Embryonic facial prominence (tissue), 1 donor: Measurements from ENCODE around the gene ADAMTS17.
"Not testable (repeated sequence)": the region's sequence is repeated elsewhere in the genome, so short reads cannot be mapped to it uniquely, and the experiment has no call there.

Experiments
- DNase-seq: peaks from one replicate; pipeline ENCODE4 v3.0.0-alpha.2; 2016; ENCODE audit errors: extremely low spot score

Gene ADAMTS17

DNA sequence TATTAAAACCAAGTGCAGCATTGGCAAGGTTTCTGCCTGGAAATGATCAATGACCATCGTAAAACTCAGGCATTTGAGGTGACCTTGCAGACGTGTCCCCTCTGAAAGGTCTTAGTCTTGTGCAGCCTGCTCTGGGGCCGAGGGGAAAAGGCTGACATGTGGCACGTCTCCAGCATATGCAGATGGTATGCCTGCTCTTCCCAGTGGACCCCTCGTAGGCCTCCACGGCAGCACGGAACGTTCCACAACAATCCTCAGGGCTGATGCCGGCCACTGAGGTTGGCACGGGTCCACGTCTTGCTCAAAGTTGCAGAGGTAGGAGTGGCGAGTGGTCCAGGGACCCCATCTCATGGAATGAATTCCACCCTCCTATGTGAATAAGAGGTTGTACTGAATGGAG is 361.0 kb downstream of the ADAMTS17 start:
- DNase-seq, result no peak

DNA sequence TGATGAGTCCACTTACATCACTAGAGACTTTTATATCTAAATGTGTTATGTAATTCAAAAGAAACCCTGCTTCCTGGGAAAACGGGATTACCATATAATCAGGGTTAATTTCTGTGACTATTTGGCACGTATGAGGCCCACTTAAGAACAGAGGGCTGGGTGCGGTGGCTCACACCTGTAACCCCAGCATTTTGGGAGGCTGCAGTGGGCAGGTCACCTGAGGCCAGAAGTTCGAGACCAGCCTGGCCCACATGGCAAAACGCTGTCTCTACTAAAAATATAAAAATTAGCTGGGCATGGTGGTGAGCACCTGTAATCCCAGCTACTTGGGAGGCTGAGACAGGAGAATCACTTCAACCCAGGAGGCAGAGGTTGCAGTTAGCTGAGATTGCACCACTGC is 361.9 kb downstream of the ADAMTS17 start:
- DNase-seq, result not testable (repeated sequence)

DNA sequence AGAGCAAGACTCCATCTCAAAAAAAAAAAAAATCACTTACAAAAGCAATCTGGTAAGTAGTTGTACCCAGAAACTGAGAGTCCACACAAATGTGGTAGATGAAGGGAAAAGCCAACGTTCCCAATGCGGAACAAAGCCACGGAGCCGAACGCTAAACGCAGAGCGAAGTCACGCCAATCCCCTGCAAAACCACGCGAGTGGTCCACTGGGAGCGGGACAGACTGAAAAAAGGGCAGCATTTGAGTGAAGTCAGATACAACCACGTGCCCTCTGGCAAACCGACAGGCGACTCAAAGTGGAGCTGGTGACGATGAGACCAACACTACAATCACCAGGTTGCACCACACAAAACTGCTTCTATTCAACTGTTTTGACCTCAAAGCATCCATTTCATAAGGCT is 362.4 kb downstream of the ADAMTS17 start:
- DNase-seq, result no peak

DNA sequence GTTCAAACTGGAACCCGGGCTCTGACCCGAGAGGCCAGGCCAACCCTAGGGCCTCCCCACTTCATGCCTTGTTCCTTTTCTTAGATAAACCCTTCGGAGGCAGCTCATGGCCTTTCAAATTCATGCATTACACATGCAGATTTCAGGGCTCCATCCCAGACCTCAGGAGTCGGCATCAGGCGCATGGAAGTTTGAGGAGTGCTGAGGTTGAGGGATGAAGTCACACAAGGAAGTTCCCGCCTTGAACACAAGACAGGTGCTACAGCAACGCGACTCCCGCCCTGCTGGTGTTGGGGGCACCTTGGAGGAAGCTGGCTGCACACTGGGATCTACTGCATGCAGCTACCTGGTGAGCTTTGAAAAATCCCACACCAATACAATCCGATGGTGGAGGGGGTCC is 363.3 kb downstream of the ADAMTS17 start:
- no peak for DNase-seq

DNA sequence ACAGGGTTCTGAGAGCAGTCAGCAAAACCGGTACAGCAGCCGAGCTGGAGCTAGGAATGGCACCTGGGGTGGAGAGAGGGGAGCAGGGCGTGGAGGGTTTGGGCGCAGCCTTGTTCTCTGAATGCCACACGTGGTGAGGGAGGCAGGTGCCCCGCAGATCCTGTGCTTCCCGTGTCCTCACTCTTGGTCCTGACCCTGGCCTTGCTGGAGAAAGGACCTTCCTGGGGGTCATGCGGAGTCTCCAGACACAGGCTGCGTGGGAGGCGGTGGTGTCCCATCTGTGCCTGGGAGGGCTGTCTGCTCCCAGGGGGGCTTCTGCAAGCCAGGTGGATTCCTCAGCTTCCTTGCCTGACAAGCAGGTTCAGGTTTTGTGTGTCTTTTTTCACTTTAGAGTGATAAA is 363.8 kb downstream of the ADAMTS17 start:
- DNase-seq, result no peak

DNA sequence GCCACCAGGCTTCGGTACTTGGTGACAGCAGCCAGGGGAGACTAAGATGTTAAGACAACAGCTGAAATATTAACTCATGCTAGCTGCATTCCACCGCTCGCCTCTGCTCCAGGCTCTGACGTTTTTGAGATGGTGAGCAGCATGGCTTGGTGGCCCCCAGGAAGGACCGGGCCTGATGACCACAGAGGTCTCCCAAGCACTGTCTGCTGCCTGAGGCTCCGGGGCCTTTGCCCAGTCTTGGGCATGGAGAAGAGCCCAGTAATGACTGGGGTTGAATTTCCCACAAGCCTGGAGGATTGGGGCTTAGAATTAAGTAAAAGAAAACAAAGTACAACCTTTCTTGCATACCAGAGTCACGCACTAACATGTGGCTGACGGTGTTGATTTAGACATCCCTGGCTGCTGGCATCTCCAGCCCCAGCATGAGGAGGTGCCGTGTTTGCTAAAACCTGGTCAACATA is 364.9 kb downstream of the ADAMTS17 start:
- DNase-seq, result no peak

DNA sequence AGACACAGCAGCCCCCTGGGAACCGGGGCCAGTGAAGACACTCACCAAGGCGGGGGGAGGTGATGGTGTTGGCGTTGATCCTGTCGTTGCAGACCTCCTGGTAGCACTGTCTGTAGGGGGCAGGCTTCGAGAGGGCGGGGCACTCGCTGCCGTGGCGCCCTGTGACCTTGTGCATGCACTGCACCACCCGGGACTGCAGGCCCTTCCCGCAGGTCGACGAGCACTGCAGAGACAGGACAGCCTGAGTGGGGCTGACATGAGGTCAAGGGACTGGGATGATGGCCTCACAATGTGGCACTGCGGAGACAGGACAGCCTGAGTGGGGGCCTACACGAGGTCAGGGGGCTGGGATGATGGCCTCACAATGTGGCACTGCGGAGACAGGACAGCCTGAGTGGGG is 365.8 kb downstream of the ADAMTS17 start:
- DNase-seq, result no peak

DNA sequence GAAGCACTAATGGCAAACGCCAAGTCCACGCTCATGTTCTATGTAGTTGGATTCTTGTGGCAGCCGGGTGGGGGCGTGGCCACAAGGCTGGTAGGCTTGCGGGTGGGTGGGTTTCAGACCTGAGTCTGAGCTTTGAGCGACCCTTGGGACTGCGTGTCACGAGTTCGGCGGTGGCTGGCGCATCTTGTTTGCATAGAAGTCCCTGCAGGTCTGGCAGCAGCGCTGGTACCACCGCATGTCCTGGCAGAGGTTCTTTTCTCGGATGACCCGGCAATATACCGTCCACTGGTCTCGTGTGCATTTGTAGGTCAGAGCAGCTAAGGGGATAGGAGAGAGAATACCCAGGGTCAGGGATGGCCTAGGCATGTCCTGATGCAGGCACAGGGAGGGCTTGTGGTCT is 367.5 kb downstream of the ADAMTS17 start:
- no peak for DNase-seq

DNA sequence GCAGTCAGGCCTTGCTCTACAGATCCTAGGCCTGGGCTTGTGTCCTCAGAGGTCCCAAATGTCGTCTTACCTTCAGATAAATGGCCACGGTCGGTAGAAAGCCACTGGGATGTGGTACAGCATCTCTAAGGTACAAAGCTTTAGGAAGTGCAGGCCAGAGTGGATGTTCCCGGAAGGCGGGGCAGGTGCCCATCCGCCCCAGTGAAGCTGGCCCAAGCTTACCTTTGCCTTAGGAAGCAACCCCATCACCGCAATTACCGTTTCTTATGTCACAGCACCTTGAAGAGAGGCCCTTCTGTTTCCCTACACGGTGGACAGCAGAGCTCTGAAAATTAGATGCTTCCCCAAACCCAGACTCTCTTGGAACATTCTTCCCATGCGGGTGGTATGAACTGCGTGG is 368.4 kb downstream of the ADAMTS17 start:
- no peak for DNase-seq

DNA sequence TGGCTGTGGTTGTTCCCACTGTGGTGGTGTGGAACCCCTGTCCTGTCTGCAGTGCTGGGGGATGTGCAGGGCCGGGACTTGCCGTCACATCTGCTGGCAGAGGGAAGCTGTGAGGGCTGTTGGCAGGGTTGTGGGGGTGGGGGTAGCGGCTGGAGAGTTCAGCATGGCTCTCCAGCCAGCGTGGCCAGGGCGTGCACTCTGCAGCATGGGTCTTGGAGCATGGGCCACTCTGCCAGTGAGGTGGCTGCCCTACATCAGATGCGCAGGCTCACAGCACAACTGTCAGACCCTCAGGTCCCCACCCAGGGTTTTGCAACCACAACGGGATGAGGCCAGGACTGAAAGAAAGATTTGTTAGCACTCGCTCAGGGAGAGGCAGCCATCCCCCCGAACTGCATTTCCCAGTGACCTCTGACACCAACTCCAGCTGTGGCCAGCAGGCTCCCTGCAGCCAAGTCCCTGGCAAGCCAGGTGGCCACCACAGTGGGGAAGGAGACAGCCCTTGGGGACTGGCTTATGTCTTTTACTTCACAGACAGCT is 370.8 kb downstream of the ADAMTS17 start:
- DNase-seq, result no peak

DNA sequence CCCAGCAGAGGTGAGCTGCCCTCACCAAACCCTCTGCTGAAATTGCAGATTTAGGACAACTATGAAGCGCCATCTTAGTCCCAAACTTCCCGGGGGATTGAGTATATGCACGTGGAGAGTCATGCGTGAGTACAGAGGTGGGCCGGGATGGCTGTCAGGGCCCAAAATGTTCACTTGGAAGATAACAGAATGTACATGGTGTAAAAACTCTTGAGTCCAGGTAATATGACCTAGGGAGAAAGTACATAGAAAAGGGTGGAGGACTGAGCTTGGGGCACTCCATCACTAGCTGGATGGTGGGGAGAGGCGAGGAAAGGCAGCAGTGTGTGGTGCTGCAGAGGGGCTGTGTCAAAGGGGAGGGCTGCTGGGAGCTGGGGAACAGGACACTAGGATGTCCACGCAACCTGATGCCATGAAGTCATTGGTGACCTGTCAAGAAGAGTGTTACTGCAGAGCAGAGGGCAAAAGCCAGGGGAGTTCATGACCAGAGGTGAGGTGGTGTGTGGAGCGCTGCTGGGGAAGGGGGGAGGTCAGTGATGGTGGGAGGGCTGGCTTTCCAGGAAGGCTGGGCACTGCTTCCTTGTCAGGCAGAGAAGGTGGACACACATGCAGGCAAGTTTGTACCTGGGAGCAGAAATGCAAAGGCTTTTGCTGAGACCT is 372.4 kb downstream of the ADAMTS17 start:
- no peak for DNase-seq

DNA sequence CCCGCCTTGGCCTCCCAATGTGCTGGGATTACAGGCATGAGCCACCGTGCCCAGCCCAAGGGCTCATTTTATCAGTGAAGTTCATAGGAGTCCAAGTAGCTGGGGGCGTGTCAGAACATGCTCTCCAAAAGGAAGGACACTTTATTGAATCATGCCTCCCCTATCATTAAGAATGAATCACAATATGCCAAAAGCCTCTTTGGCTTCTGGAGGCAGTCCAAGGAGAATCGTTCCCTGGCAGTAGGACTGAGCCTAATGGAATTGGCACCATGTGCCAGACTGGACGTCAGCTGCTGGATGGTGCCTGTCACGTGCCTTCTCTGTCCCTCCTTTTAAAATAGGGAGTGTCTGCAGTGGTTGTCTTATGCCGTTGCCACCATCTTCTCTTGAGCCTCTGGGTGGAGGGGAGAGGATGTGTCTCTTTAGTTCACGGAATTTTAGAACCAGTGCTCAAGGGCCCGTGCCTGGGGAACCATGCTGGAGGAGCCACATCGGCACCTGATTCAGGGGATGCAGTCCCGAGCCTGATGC is 373.9 kb downstream of the ADAMTS17 start:
- no peak for DNase-seq

DNA sequence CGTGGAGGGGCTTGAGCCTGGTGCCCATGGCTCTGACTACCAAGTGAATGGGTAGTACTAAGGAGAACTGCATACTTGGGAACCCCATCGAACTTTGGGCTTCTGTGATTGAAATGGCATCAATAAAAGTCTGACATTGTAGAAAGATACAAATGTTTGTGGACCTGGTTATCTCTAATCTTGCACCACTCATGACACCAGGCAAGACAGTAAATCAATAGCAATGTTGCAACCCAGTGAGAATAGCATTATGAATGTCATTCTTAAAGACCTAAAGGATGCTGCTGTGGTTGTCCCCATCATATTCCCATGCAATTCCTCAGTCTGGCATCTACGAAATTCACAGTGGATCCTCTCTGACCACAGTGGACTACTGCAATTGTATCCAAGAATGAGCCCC is 375.0 kb downstream of the ADAMTS17 start:
- no peak for DNase-seq

DNA sequence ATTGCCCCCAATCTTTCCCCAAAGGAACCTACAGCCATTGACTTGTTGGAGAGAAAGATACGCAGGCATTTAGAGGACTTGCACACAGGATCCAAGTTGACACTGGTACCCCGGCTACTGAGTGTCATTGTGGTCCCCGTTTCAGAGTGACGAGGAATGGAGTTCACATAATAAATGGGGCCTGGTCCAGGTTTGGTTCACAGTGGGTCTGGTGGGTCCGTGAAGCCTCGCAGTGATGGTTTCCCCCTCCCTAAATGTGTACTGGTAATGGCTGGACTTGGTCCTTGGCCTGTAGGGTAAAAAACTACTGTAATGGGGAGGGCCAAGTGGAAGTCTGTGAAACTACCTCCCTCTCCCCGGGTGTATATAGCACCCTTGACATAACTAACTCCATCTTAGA is 376.4 kb downstream of the ADAMTS17 start:
- DNase-seq, result no peak

DNA sequence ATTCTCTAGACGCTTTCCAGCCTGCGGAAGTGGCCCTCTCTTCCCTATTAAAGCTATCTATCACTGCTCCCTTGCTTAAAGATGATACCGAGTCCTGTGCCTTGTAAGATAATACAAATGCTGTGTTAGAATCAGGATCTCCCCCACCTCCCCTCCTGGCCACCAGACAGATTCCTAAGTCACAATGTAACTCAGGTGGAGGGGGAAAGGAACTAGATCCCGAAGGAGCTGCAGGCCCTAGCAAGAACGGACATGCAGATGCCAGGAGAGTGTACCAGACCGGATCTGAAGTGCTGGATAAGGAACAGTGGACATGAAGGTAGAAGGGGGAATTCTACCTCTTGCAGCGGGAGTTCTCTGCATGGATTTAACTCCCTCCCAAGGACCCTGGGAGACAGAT is 377.8 kb downstream of the ADAMTS17 start:
- DNase-seq, result no peak

DNA sequence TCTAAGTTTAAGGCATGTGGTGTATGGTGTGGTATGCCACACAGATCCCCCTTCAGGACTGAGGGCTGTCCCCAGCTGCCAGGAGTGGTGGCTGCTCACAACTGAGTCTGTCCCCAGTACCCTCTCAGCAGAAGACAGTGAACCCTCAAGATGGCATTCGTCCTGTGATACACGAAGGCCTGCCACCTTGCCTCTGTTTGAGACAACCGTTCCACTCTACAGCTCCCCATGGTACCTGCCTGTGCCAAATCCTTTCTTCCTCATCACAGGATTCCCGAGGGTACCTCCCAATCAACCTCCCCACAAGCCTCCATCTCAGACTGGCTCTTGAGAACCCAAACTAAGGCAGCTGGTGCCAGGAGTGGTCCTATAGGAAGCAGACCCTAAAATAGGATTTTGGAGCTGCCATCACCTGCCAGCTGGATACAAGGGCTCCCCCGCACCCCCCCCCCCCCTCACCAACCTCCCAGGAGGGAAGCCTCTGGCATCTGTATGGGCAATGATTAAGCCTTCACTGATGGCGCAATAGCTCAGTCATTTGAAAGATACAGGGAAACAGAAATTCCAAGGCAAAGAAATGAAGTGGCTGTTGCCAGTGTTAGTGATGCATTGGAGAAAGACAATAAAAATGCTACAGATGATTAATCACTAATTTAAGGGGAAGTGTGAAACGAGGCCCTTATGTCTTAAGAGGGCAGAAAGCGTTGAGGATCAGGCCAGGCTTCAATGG is 378.5 kb downstream of the ADAMTS17 start:
- DNase-seq, result no peak

DNA sequence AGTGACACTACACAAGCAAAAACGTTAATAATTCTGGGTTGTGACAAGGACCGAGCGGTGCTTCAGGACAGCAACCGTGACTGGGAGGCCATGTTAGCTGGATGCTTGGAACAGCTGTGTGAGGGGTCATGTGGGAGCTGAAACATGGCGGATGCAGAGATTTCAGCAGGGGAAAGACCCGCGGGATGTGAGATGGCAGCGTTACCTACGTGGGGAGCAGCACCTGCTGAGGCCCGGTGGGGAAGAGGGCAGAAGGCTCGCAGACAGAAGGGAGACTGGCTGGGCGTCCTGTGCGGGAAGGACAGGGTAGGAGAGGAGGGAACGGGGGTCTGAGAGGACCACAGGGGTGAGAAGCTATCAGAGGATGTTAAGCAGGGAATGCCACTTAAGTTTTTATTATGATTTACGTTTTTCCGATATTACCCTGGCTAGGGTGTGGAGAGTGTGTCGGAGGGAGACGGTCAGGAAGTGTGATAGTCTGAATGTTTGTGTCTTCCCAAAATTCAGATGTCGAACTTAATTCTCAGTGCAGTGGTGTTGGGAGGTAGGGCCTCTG is 379.7 kb downstream of the ADAMTS17 start:
- DNase-seq, result no peak

DNA sequence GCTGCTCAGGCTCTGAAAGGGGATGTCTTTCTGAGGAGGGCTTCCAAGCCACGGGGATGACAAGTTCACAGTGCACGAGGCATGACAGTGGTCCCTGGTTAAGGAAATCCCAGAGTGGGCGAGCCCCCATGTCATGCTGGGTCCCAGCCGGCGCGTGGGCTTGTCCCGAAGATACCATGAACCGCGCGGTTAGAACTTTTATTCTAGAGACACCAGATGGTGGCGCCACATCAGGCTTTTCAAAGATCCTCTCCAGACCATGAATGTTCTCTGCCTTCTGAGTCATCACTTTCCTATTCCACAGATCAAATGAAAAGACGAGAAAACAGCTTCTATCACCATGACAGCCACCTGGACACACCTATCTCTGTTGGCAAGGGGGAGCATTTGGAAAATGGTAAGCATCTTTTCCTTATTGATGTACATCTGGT is 380.7 kb downstream of the ADAMTS17 start:
- no peak for DNase-seq

DNA sequence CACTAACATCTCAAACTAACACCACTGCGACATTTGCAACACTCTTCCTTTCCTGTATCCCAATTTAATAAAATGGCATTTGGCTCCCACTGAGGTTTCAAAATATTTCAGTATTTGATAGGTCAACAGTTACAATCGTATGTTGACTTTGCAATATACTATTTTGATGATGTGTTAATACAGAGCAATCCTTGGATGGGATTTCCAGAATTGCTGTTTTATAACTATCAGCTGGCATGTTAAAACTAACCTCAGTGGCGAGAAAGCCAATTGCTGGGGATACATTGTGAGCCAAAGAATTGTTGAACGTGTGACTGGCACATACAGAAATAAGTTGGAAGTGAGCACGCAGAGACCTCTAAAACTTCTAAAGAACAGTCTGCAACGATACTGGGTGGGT is 382.4 kb downstream of the ADAMTS17 start:
- no peak for DNase-seq

DNA sequence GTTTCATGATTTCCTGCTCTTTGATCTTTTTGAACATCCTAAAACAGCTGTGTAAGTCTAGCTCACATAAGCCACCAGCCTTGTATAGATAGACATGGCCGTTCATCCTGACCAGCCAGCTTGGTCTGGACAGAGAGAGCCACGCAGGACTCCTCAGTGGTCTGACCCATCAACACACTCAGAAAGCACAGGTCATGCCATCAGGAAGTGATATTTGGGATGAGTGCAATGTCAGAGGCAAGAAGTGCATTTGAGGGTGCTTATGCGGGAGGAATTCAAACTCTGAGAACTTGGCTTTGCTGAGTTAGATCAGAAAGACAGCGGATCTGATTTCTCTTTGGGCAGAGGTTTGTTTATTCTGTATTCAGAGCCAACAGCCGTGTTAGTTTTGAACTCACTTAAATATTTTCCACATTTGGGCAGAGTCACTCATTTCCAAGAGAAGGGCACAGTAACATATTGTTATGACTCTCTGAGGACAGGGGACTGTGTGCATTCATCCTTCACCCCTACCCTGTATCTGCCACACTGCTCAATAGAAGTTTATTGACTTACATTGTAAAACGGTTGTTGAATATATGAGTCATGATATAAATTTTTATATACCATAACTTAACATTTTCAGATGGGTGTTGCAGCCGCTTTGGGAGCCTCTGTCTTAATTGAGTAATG is 383.2 kb downstream of the ADAMTS17 start:
- DNase-seq, result no peak

DNA sequence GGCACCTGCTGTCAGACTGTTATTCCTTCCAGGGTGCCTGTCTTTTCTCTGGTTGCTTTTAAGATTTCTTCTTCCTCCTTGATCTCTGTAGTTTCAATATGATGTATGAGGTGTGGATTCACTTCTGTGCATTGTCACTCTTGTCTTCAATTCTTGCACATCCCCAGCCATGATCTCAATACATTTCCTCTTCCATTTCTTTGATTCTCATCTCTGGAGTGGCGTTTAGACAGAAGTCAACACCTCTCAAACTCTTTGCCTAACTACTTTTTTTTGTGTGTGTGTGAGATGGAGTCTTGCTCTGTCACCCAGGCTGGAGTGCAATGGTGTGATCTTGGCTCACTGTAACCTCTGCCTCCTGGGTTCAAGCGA is 384.1 kb downstream of the ADAMTS17 start:
- no peak for DNase-seq
